PC-3 (cell line): ENCODE measurements around the gene RBM34. TPM values are rescaled to one million over a fixed set of nuclear protein-coding genes. Genes with fewer than 3 reads are reported as not detected.

Source experiments
- ATAC-seq: fragments of 200-7000 bp; cut with Tn5 transposase; 2 replicates; pipeline ENCODE4 v1.9.1; 2020; ENCODE audit warnings: mild to moderate bottlenecking, moderate library complexity
- BruUV-seq: library from RNA; stranded (reverse); fragments of 400-500 nt; replicated peaks from 2 replicates; lab custom pipeline; 2021; lab: Mats Ljungman, UMichigan
- CTCF ChIA-PET: fragments of 300-600 bp; sonication (Branson Sonifier 250); formaldehyde crosslinking; loops from one replicate; lab custom pipeline; 2022; ENCODE audit warnings: antibody characterized with exemption; lab: Charles Lee
- POLR2A ChIA-PET: fragments of 300-600 bp; sonication (Branson Sonifier 250); formaldehyde crosslinking; loops from one replicate; lab custom pipeline; 2022; ENCODE audit warnings: antibody characterized with exemption; ENCODE audit not compliant: unreplicated experiment; lab: Charles Lee
- DNase-seq: peaks from one replicate; pipeline ENCODE4 v3.0.0-alpha.2; 2015
- H2AFZ ChIP-seq: fragments of 300-600 bp; sonication (generic); 2 replicates; pipeline ENCODE4 v1.6.0; 2016; ENCODE audit warnings: antibody characterized with exemption, low read length
- H3F3A ChIP-seq: fragments of 300-600 bp; sonication (generic); one replicate; pipeline ENCODE4 v1.6.0; 2017; ENCODE audit warnings: antibody characterized with exemption, low read length, control low read depth, mild to moderate bottlenecking; ENCODE audit not compliant: unreplicated experiment
- H3K27ac ChIP-seq: fragments of 300-600 bp; sonication (generic); 2 replicates; pipeline ENCODE4 v1.5.1; 2016; ENCODE audit warnings: mild to moderate bottlenecking, low read length
- H3K27me3 ChIP-seq: fragments of 300-600 bp; sonication (generic); 2 replicates; pipeline ENCODE4 v1.6.1; 2016; ENCODE audit warnings: low read length, mixed read lengths
- H3K36me3 ChIP-seq: fragments of 300-600 bp; sonication (generic); 2 replicates; pipeline ENCODE4 v1.6.1; 2016; ENCODE audit warnings: low read depth, mixed run types, low read length, mixed read lengths
- H3K4me1 ChIP-seq: fragments of 300-600 bp; sonication (generic); 2 replicates; pipeline ENCODE4 v1.5.1; 2016; ENCODE audit warnings: low read length; ENCODE audit not compliant: insufficient read depth
- H3K4me2 ChIP-seq: fragments of 300-600 bp; sonication (generic); 2 replicates; pipeline ENCODE4 v1.6.0; 2016; ENCODE audit warnings: low read length
- H3K4me3 ChIP-seq: fragments of 300-600 bp; sonication (generic); 2 replicates; pipeline ENCODE4 v1.5.1; 2016; ENCODE audit warnings: mild to moderate bottlenecking, low read length, mixed read lengths
- H3K79me2 ChIP-seq: fragments of 300-600 bp; sonication (generic); 2 replicates; pipeline ENCODE4 v1.6.1; 2017; ENCODE audit warnings: low read length, mixed read lengths
- H3K9ac ChIP-seq: fragments of 300-600 bp; sonication (generic); 2 replicates; pipeline ENCODE4 v1.6.0; 2016; ENCODE audit warnings: mild to moderate bottlenecking, low read length
- H3K9me2 ChIP-seq: fragments of 300-600 bp; sonication (generic); replicated peaks from 2 replicates; pipeline ENCODE4 v1.6.1; 2016; ENCODE audit warnings: mixed run types, low read length, mixed read lengths
- H3K9me3 ChIP-seq: fragments of 300-600 bp; sonication (generic); 2 replicates; pipeline ENCODE4 v1.6.1; 2016; ENCODE audit warnings: low read length, mixed read lengths
- H4K20me1 ChIP-seq: fragments of 300-600 bp; sonication (generic); 2 replicates; pipeline ENCODE4 v1.6.1; 2016; ENCODE audit warnings: low read length, mixed read lengths
- CTCF ChIP-seq: fragments of 300-600 bp; sonication (generic); conservative IDR thresholded peaks from 2 replicates; pipeline ENCODE4 v1.5.1; 2017; ENCODE audit warnings: antibody characterized with exemption, low read depth, mild to moderate bottlenecking, low read length
- EZH2 ChIP-seq: fragments of 300-600 bp; sonication (generic); IDR thresholded peaks from one replicate; pipeline ENCODE4 v1.6.1; 2017; ENCODE audit warnings: antibody characterized with exemption, mild to moderate bottlenecking, low read length; ENCODE audit not compliant: unreplicated experiment
- EZH2phosphoT487 ChIP-seq: fragments of 300-600 bp; sonication (generic); IDR thresholded peaks from 2 replicates; pipeline ENCODE4 v1.6.1; 2018; ENCODE audit warnings: mild to moderate bottlenecking, antibody characterized with exemption, low read length, borderline replicate concordance
- intact Hi-C: fragments of 100-400 bp; cut with micrococcal nuclease; formaldehyde crosslinking; loops from 2 replicates; pipeline ENCODE4 v1.9.0; 2023
- total RNA-seq: library from RNA; depleted of rRNA; stranded (reverse); fragments of >200 nt; gene quantifications from 2 replicates; pipeline ENCODE4 v1.2.3, GENCODE V29; 2014

The RBM34 gene
- total RNA-seq, 1 experiment from 2014 or later, result 40.1 TPM

- Histone ChIP-seq H3K36me3 (peaks cover 25% of the 10 kb centered on the region; the same call in 1 of the 2 replicates), H3K79me2 (no peaks in the 10 kb centered on the region), H3K9me2 (no peaks in the 10 kb centered on the region), H4K20me1 (no peaks in the 10 kb centered on the region), H3K9ac (no peak overlapping the region), H3K27me3 (no peaks in the 10 kb centered on the region), H3K4me3 (no peak overlapping the region), H3K4me1 (peaks cover 11% of the 10 kb centered on the region), H3K4me2 (no peak overlapping the region), H3K9me3 (no peaks in the 10 kb centered on the region), H3K27ac (no peak overlapping the region), H3F3A (peaks cover 4% of the 10 kb centered on the region), H2AFZ (no peak overlapping the region)
- intact Hi-C loops, result loop anchor here (10.0 kb wide), 1 partner anchor 58 kb away; the partner anchor contains the start of gene RBM34
- ATAC-seq (no peak), DNase-seq (no peak)
- no TSS peak for BruUV-seq
- no peak for TF ChIP-seq CTCF
- TF ChIP-seq EZH2, result no peak
- TF ChIP-seq EZH2phosphoT487, result no peak
- POLR2A ChIA-PET, result no interaction called here
- CTCF ChIA-PET, result no interaction called here
Measured at GRCh38 chr1:235106457-235106856, 54.6 kb downstream of the RBM34 start.

DNA sequence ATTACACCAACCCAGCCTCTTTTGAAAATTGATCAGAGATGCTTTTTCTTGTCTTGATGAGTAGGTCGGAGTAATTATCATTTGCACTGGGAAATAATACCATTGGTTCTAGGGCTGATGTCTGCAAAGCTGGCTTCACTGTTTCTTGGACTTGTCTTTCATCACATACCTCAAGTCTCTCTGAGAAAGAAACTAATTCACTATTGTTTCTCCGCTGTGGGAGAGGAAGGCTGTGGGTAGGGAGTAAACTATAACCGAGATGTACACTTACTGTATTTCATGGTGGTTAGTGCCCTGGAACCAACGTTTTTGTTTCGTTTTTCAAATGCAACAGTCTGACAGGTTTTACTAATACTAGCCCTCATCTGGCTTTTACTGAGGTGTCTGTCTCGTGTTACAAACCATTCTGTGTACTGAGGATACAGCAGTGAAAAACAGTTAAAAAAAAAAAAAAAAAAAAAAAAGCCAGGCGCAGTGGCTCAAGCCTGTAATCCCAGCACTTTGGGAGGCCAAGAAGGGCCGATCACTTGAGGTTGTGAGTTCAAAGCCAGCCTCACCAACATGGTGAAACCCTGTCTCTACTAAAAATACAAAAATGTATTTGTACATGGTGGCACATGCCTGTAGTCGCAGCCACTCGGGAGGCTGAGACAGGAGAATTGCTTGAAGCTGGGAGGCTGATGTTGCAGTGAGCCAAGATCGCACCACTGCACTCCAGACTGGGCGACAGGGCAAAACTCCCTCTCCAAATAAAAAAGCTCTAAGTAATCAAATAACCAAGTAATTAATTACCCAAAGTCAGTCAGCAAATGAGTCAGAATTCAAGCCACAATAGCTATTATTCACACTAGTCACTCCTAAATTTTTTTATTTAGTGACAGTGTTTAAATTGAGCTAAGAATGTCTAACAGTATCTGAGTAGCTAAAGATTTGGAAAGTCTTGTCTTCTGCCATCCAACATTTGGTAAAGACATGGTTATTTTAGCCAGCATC lies 55.7 kb downstream of the RBM34 start:
- intact Hi-C loops, result loop anchor here (2.0 to 10.0 kb wide), 2 partner anchors 59 to 311 kb away; partner anchors contain the start of gene RBM34
- ChIA-PET CTCF (interaction anchor here (0.6 to 1.0 kb wide), 5 partner anchors 17 to 310 kb away, joined by 3 to 5 read pairs (median 5); no protein-coding TSS in a partner anchor), POLR2A (no interaction called here)
- peak overlapping the region; percentile 80; the same call in 1 of the 2 replicates for H2AFZ ChIP-seq
- peak; percentile 31 for ATAC-seq
- H3K36me3 ChIP-seq, result peaks cover 15% of the 10 kb centered on the region; the same call in 1 of the 2 replicates
- no peak for DNase-seq
- H3K79me2 ChIP-seq, result no peaks in the 10 kb centered on the region
- H3F3A ChIP-seq, result peaks cover 4% of the 10 kb centered on the region
- peak overlapping the region; percentile 61 for H3K4me3 ChIP-seq
- 0 out of 2 replicates have a peak overlapping the region, but pooled peaks have one; percentile 13 for H3K27ac ChIP-seq
- no peaks in the 10 kb centered on the region for H3K9me3 ChIP-seq
- H3K4me1 ChIP-seq, result peaks cover 11% of the 10 kb centered on the region
- H3K9ac ChIP-seq, result no peak overlapping the region
- no peaks in the 10 kb centered on the region for H3K9me2 ChIP-seq
- no peaks in the 10 kb centered on the region for H3K27me3 ChIP-seq
- no TSS peak for BruUV-seq
- H3K4me2 ChIP-seq, result peak overlapping the region; percentile 92
- H4K20me1 ChIP-seq, result no peaks in the 10 kb centered on the region
- TF ChIP-seq CTCF (no peak), EZH2phosphoT487 (no peak), EZH2 (no peak)
